ENCODE data around the gene ABRACL.
"Not testable (repeated sequence)": the region's sequence is repeated elsewhere in the genome, so short reads cannot be mapped to it uniquely, and the experiment has no call there.

DNA sequence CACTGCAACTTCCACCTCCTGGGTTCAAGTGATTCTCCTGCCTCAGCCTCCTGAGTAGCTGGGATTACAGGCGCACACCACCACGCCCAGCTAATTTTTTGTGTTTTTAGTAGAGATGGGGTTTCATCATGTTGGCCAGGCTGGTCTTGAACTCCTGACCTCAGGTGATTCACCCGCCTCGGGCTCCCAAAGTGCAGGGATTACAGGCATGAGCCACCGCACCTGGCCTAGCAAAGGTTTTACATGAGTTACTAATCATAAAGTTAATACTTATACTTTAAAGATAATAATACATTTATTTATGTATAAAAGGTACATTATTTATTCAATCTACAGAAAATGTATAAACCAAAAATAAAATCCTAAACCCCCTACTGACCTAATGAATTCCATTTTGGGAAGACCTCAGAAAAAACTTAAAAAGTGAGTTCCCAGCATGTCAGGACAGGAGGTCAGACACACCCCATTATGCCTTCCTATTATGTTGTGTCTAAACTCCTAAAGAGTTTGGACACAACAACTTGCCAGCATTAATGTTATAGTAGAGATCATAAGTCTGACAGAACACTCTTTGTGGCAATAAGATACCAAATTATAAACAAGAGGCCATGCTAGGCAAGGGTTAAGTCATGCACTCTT lies 21.7 kb downstream of the ABRACL start:
- TF ChIP-seq, protein P1, sequence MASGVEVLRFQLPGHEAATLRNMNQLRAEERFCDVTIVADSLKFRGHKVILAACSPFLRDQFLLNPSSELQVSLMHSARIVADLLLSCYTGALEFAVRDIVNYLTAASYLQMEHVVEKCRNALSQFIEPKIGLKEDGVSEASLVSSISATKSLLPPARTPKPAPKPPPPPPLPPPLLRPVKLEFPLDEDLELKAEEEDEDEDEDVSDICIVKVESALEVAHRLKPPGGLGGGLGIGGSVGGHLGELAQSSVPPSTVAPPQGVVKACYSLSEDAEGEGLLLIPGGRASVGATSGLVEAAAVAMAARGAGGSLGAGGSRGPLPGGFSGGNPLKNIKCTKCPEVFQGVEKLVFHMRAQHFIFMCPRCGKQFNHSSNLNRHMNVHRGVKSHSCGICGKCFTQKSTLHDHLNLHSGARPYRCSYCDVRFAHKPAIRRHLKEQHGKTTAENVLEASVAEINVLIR (CRISPR knock-in tag; IDR thresholded peaks at IDR 0.05), result not testable (repeated sequence)
- TF ChIP-seq, protein P2, sequence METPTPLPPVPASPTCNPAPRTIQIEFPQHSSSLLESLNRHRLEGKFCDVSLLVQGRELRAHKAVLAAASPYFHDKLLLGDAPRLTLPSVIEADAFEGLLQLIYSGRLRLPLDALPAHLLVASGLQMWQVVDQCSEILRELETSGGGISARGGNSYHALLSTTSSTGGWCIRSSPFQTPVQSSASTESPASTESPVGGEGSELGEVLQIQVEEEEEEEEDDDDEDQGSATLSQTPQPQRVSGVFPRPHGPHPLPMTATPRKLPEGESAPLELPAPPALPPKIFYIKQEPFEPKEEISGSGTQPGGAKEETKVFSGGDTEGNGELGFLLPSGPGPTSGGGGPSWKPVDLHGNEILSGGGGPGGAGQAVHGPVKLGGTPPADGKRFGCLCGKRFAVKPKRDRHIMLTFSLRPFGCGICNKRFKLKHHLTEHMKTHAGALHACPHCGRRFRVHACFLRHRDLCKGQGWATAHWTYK (CRISPR knock-in tag; IDR thresholded peaks at IDR 0.05), result not testable (repeated sequence)
- TF ChIP-seq, protein P3, sequence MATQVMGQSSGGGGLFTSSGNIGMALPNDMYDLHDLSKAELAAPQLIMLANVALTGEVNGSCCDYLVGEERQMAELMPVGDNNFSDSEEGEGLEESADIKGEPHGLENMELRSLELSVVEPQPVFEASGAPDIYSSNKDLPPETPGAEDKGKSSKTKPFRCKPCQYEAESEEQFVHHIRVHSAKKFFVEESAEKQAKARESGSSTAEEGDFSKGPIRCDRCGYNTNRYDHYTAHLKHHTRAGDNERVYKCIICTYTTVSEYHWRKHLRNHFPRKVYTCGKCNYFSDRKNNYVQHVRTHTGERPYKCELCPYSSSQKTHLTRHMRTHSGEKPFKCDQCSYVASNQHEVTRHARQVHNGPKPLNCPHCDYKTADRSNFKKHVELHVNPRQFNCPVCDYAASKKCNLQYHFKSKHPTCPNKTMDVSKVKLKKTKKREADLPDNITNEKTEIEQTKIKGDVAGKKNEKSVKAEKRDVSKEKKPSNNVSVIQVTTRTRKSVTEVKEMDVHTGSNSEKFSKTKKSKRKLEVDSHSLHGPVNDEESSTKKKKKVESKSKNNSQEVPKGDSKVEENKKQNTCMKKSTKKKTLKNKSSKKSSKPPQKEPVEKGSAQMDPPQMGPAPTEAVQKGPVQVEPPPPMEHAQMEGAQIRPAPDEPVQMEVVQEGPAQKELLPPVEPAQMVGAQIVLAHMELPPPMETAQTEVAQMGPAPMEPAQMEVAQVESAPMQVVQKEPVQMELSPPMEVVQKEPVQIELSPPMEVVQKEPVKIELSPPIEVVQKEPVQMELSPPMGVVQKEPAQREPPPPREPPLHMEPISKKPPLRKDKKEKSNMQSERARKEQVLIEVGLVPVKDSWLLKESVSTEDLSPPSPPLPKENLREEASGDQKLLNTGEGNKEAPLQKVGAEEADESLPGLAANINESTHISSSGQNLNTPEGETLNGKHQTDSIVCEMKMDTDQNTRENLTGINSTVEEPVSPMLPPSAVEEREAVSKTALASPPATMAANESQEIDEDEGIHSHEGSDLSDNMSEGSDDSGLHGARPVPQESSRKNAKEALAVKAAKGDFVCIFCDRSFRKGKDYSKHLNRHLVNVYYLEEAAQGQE (IDR thresholded peaks at IDR 0.05; ENCODE audit: borderline replicate concordance), result not testable (repeated sequence)
- TF ChIP-seq, protein P3 (CRISPR knock-in tag; IDR thresholded peaks at IDR 0.05; ENCODE audit: low read depth), result not testable (repeated sequence)
- TF ChIP-seq, protein P4, sequence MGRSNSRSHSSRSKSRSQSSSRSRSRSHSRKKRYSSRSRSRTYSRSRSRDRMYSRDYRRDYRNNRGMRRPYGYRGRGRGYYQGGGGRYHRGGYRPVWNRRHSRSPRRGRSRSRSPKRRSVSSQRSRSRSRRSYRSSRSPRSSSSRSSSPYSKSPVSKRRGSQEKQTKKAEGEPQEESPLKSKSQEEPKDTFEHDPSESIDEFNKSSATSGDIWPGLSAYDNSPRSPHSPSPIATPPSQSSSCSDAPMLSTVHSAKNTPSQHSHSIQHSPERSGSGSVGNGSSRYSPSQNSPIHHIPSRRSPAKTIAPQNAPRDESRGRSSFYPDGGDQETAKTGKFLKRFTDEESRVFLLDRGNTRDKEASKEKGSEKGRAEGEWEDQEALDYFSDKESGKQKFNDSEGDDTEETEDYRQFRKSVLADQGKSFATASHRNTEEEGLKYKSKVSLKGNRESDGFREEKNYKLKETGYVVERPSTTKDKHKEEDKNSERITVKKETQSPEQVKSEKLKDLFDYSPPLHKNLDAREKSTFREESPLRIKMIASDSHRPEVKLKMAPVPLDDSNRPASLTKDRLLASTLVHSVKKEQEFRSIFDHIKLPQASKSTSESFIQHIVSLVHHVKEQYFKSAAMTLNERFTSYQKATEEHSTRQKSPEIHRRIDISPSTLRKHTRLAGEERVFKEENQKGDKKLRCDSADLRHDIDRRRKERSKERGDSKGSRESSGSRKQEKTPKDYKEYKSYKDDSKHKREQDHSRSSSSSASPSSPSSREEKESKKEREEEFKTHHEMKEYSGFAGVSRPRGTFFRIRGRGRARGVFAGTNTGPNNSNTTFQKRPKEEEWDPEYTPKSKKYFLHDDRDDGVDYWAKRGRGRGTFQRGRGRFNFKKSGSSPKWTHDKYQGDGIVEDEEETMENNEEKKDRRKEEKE (IDR thresholded peaks at IDR 0.05; ENCODE audit: borderline replicate concordance in 1 of 2, control insufficient read depth in 1 of 2, low read depth in 2 of 2, low read length in 1 of 2), result not testable (repeated sequence)
- TF ChIP-seq CREB1 (IDR thresholded peaks at IDR 0.05); CREB1 (CRISPR knock-in tag; IDR thresholded peaks at IDR 0.05); NCOA2 (IDR thresholded peaks at IDR 0.05; ENCODE audit: partially characterized antibody in 2 of 2); FOXA1 (IDR thresholded peaks at IDR 0.05; ENCODE audit: borderline replicate concordance); TAF1 (IDR thresholded peaks at IDR 0.05; ENCODE audit: control insufficient read depth, extremely low read depth, insufficient read depth, low read length, severe bottlenecking); ZNF121 (CRISPR knock-in tag; conservative IDR thresholded peaks at IDR 0.05): not testable (repeated sequence)

Measured in K562 (cell line).